Keratinocyte (primary cell): ENCODE data around the gene BTN2A1.
"Not testable (repeated sequence)": the region's sequence is repeated elsewhere in the genome, so short reads cannot be mapped to it uniquely, and the experiment has no call there.

Experiments
- EZH2 ChIP-seq: IDR thresholded peaks from one replicate; pipeline ENCODE4 v1.6.1; 2012; ENCODE audit warnings: inconsistent platforms, mild to moderate bottlenecking, low read length, moderate library complexity
- TF ChIP-seq, protein P1 (sequence below), 3 experiments: IDR thresholded peaks in 1 of 3; conservative IDR thresholded peaks in 1 of 3; optimal IDR thresholded peaks in 1 of 3; 2 replicates in 2 of 3; 3 replicates in 1 of 3; pipeline versions ENCODE3 to v1.5.1; 2011; ENCODE audit warnings: low read length in 3 of 3, mild to moderate bottlenecking in 3 of 3, moderate library complexity in 2 of 3, control low read depth in 1 of 3, inconsistent platforms in 1 of 3; ENCODE audit not compliant: insufficient read depth in 2 of 3; ENCODE audit errors: extremely low read depth in 1 of 3

DNA sequence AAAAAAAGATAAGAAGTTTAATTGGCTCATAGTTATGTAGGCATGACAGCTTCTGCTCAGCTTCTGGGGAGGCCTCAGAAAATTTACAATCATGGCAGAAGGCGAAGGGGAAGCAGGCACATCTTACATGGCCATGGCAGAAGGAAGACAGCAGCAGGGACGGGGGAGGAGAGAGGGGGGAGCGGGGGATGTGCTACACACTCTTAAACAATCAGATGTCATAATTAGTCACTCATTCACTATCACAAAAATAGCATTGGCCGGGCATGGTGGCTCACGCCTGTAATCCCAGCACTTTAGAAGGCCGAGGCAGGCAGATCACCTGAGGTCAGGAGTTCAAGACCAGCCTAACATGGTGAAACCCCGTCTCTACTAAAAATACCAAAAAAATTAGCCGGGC lies 53.3 kb downstream of the BTN2A1 start:
- TF ChIP-seq, protein P1, sequence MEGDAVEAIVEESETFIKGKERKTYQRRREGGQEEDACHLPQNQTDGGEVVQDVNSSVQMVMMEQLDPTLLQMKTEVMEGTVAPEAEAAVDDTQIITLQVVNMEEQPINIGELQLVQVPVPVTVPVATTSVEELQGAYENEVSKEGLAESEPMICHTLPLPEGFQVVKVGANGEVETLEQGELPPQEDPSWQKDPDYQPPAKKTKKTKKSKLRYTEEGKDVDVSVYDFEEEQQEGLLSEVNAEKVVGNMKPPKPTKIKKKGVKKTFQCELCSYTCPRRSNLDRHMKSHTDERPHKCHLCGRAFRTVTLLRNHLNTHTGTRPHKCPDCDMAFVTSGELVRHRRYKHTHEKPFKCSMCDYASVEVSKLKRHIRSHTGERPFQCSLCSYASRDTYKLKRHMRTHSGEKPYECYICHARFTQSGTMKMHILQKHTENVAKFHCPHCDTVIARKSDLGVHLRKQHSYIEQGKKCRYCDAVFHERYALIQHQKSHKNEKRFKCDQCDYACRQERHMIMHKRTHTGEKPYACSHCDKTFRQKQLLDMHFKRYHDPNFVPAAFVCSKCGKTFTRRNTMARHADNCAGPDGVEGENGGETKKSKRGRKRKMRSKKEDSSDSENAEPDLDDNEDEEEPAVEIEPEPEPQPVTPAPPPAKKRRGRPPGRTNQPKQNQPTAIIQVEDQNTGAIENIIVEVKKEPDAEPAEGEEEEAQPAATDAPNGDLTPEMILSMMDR (optimal IDR thresholded peaks at IDR 0.05 in 1 of 3, IDR thresholded peaks at IDR 0.05 in 1 of 3, conservative IDR thresholded peaks at IDR 0.05 in 1 of 3; ENCODE audit: extremely low read depth in 1 of 3, insufficient read depth in 2 of 3, low read length in 3 of 3) = not testable (repeated sequence)
- not testable (repeated sequence) for TF ChIP-seq EZH2
